ENCODE measurements around the gene CACUL1.
"Not testable (repeated sequence)": the region's sequence is repeated elsewhere in the genome, so short reads cannot be mapped to it uniquely, and the experiment has no call there.

The CACUL1 gene

DNA sequence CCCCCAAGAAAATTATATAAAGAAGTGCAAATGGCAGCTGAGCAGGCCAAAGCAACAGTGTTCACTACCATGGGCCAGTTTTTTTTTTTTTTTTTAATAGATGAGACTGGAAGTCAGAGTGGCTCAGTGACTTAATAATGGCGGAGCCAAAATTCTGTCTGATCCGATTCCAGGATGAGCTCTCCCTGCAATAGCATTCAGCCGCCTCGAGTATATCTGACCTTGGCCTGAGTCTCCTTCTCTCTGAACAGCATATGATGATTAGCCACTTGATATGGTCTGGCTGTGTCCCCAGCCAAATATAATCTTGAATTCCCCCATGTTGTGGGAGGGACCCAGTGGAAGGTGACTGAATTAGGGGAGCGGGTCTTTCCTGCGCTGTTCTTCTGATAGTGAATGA lies 82.6 kb downstream of the CACUL1 start:
- Mint-ChIP-seq H3K27ac (no peak overlapping the region), H3K9me3 (no peaks in the 10 kb centered on the region), H3K27me3 (ENCODE audit: low read depth) (no peaks in the 10 kb centered on the region), H3K36me3 (ENCODE audit: low read depth) (peaks cover 9% of the 10 kb centered on the region), H3K4me1 (no peaks in the 10 kb centered on the region), H3K4me3 (no peak overlapping the region)
- no peak for TF ChIP-seq CTCF (IDR thresholded peaks at IDR 0.05; ENCODE audit: unreplicated experiment in 3 of 3)

- not testable (repeated sequence) for H3K9me3 Mint-ChIP-seq; H3K27ac Mint-ChIP-seq; H3K27me3 Mint-ChIP-seq (ENCODE audit: low read depth); H3K36me3 Mint-ChIP-seq (ENCODE audit: low read depth); H3K4me1 Mint-ChIP-seq; H3K4me3 Mint-ChIP-seq
These were observed 83.5 kb downstream of the CACUL1 start for GRCh38 chr10:118671221-118671620.

GRCh38 chr10:118670472-118671124 lies 84.2 kb downstream of the CACUL1 start:
- no peak for TF ChIP-seq CTCF (IDR thresholded peaks at IDR 0.05; ENCODE audit: unreplicated experiment in 3 of 3)
- no peaks in the 10 kb centered on the region for H3K9me3 Mint-ChIP-seq
- no peak overlapping the region for H3K27ac Mint-ChIP-seq
- no peaks in the 10 kb centered on the region for H3K27me3 Mint-ChIP-seq (ENCODE audit: low read depth)
- H3K36me3 Mint-ChIP-seq (ENCODE audit: low read depth): peaks cover 9% of the 10 kb centered on the region
- no peak overlapping the region for H3K4me3 Mint-ChIP-seq
- H3K4me1 Mint-ChIP-seq: no peaks in the 10 kb centered on the region

GRCh38 chr10:118669835-118670234 lies 84.9 kb downstream of the CACUL1 start:
- Mint-ChIP-seq H3K9me3 (no peaks in the 10 kb centered on the region), H3K27ac (no peak overlapping the region), H3K4me1 (no peaks in the 10 kb centered on the region), H3K36me3 (ENCODE audit: low read depth) (peaks cover 9% of the 10 kb centered on the region), H3K4me3 (no peak overlapping the region), H3K27me3 (ENCODE audit: low read depth) (no peaks in the 10 kb centered on the region)
- no peak for TF ChIP-seq CTCF (IDR thresholded peaks at IDR 0.05; ENCODE audit: unreplicated experiment in 3 of 3)

DNA sequence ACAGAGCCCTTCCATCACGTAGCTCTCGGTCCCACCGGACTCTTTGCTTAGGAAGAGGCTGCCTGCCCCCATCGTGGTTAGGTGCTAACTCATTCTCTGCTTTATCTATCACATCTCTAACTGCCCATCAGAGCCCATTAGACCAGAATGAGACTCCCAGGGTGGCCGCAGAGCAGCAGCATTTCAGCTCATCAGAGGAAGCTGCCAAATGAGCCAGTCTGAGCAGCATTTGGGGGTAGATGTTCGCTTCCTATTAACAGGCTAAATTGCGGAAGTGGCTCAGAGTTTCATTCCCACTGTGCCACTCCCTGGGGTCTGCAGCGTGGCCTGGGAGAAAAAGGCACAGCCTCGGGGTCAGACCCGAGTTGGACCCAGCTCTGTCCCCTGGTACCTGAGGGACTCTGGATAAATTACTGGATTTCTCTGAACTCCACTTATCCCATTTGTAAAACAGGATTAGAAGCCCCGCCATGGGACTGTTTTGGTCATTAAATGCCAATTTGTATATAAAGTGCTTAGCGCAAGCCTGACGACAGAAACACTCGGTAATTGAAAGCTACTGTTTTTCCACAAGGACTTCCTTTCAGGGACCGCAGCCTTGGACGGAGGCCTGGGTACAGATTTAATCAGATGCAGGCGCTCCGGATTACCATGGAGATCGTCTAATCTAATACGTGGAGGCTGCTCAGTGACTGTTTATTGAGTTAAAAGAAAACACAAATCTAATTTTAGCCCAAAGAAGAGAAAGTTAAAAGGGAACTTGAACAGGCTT lies 85.6 kb downstream of the CACUL1 start:
- Mint-ChIP-seq H3K27ac (no peak overlapping the region), H3K9me3 (no peaks in the 10 kb centered on the region), H3K4me1 (no peaks in the 10 kb centered on the region), H3K4me3 (no peak overlapping the region), H3K36me3 (ENCODE audit: low read depth) (peaks cover 9% of the 10 kb centered on the region), H3K27me3 (ENCODE audit: low read depth) (no peaks in the 10 kb centered on the region)
- TF ChIP-seq CTCF (IDR thresholded peaks at IDR 0.05; ENCODE audit: unreplicated experiment in 3 of 3): no peak

DNA sequence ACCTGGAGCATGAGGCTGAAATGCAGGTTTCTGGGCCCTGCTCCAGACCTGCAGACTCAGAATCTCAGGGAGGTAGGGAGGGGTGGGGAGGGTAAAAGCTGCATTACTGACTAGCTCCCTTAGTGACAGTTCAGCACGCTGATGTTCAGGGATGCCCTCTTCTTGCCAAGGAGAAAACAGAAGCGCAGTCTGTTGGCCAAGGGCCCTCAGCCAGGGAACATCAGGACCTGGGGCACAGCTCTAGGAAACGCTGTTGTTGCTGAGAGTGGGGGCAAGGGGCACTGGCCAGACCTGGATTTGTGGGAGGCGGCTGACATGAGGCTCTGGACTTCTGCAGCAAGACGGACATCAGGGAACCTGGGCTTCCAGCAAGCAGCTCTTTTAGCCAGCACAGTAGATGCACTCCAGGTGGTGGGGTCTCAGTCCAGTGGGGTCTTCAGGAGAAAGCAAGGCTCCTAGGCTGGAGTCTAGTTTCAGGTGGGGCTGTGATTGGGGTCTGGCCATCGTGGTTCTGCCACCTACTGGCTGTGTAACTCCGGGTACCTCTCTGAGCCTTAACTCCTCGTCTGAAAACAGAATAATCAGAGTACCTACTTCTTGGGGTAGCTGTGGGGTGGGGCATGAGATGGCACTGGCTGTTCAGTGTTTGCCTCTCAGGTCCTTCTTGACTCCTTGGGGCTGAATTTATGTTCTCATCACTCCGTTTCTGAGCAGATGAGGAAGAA lies 86.4 kb downstream of the CACUL1 start:
- H3K4me1 Mint-ChIP-seq: no peaks in the 10 kb centered on the region
- no peak overlapping the region for H3K27ac Mint-ChIP-seq
- H3K36me3 Mint-ChIP-seq (ENCODE audit: low read depth): peaks cover 3% of the 10 kb centered on the region
- no peak overlapping the region for H3K4me3 Mint-ChIP-seq
- peaks cover 6% of the 10 kb centered on the region for H3K27me3 Mint-ChIP-seq (ENCODE audit: low read depth)
- H3K9me3 Mint-ChIP-seq: no peaks in the 10 kb centered on the region
- TF ChIP-seq CTCF (IDR thresholded peaks at IDR 0.05; ENCODE audit: unreplicated experiment in 3 of 3): no peak
